HEK293 (cell line): ENCODE data around the gene FAAP100.

ENCODE experiments used
- CTCF ChIA-PET: fragments of 350-600 bp; formaldehyde crosslinking; extraction: SDS; loops from one replicate; lab custom pipeline; 2021; ENCODE audit warnings: antibody characterized with exemption; lab: Yijun Ruan, JAX
- POLR2A ChIA-PET: fragments of 300-600 bp; formaldehyde crosslinking; extraction: SDS; loops from one replicate; lab custom pipeline; 2020; ENCODE audit warnings: antibody characterized with exemption, inconsistent platforms; lab: Yijun Ruan, JAX
- H3K27ac ChIP-seq: fragments of 200-500 bp; sonication (Bioruptor generic); 2 replicates; pipeline ENCODE4 v1.5.1; 2014; ENCODE audit warnings: low read depth, low read length, control low read depth, inconsistent platforms; ENCODE audit errors: extremely low read depth
- H3K36me3 ChIP-seq, 2 experiments: fragments of 200-500 bp in 1 of 2; sonication (Bioruptor generic) in 1 of 2; 1 replicate in 1 of 2; 2 replicates in 1 of 2; pipeline ENCODE4 v1.5.1; 2014 to 2017; ENCODE audit warnings: inconsistent platforms in 2 of 2, low read length in 2 of 2; ENCODE audit not compliant: control insufficient read depth in 2 of 2, insufficient read depth in 1 of 2
- H3K4me1 ChIP-seq: fragments of 200-500 bp; sonication (Bioruptor generic); 2 replicates; pipeline ENCODE4 v1.5.1; 2014; ENCODE audit warnings: mild to moderate bottlenecking, low read length, inconsistent platforms; ENCODE audit not compliant: control insufficient read depth, insufficient read depth
- H3K4me3 ChIP-seq: 2 replicates; pipeline ENCODE4 v1.5.1; 2011; ENCODE audit warnings: low read depth, mild to moderate bottlenecking, control low read depth, low read length, moderate library complexity
- H3K9me3 ChIP-seq: fragments of 200-500 bp; sonication (Bioruptor generic); 2 replicates; pipeline ENCODE4 v1.5.1; 2014; ENCODE audit warnings: low read depth, low read length, inconsistent platforms; ENCODE audit not compliant: control insufficient read depth, insufficient read depth
- GLIS2 ChIP-seq: fragments of 450-650 bp; formaldehyde crosslinking; IDR thresholded peaks from 2 replicates; pipeline ENCODE4 v1.5.1; 2016; ENCODE audit warnings: missing biosample characterization, missing genetic modification characterization
- KLF1 ChIP-seq: fragments of 450-650 bp; formaldehyde crosslinking; IDR thresholded peaks from 2 replicates; pipeline ENCODE4 v1.5.1; 2016; ENCODE audit warnings: missing biosample characterization, missing genetic modification characterization
- KLF17 ChIP-seq: fragments of 450-650 bp; formaldehyde crosslinking; IDR thresholded peaks from 2 replicates; pipeline ENCODE4 v1.5.1; 2016; ENCODE audit warnings: missing biosample characterization, missing genetic modification characterization
- KLF8 ChIP-seq: fragments of 450-650 bp; formaldehyde crosslinking; IDR thresholded peaks from 2 replicates; pipeline ENCODE4 v1.5.1; 2016; ENCODE audit warnings: missing biosample characterization, missing genetic modification characterization
- KLF9 ChIP-seq: fragments of 450-650 bp; formaldehyde crosslinking; IDR thresholded peaks from 2 replicates; pipeline ENCODE4 v1.5.1; 2016; ENCODE audit warnings: missing biosample characterization, missing genetic modification characterization, low read depth
- OSR2 ChIP-seq: fragments of 450-650 bp; formaldehyde crosslinking; IDR thresholded peaks from 2 replicates; pipeline ENCODE4 v1.5.1; 2016; ENCODE audit warnings: missing biosample characterization, missing genetic modification characterization
- PATZ1 ChIP-seq: fragments of 450-650 bp; formaldehyde crosslinking; IDR thresholded peaks from 2 replicates; pipeline ENCODE4 v1.5.1; 2016; ENCODE audit warnings: missing biosample characterization, missing genetic modification characterization
- SP3 ChIP-seq: fragments of 450-650 bp; formaldehyde crosslinking; IDR thresholded peaks from 2 replicates; pipeline ENCODE4 v1.5.1; 2016; ENCODE audit warnings: missing biosample characterization, missing genetic modification characterization
- YY2 ChIP-seq: fragments of 450-650 bp; formaldehyde crosslinking; IDR thresholded peaks from 2 replicates; pipeline ENCODE4 v1.5.1; 2016; ENCODE audit warnings: missing biosample characterization, missing genetic modification characterization
- ZBTB21 ChIP-seq: fragments of 450-650 bp; formaldehyde crosslinking; IDR thresholded peaks from 2 replicates; pipeline ENCODE4 v1.5.1; 2017; ENCODE audit warnings: missing biosample characterization, missing genetic modification characterization
- ZBTB48 ChIP-seq: fragments of 450-650 bp; formaldehyde crosslinking; IDR thresholded peaks from 2 replicates; pipeline ENCODE4 v1.5.1; 2016; ENCODE audit warnings: missing biosample characterization, missing genetic modification characterization
- ZFHX2 ChIP-seq: fragments of 450-650 bp; formaldehyde crosslinking; conservative IDR thresholded peaks from 2 replicates; pipeline ENCODE4 v1.5.1; 2016; ENCODE audit warnings: missing biosample characterization, missing genetic modification characterization
- ZNF112 ChIP-seq: fragments of 450-650 bp; formaldehyde crosslinking; IDR thresholded peaks from 2 replicates; pipeline ENCODE4 v1.5.0; 2017; ENCODE audit warnings: missing biosample characterization, missing genetic modification characterization
- ZNF146 ChIP-seq: fragments of 450-650 bp; formaldehyde crosslinking; IDR thresholded peaks from 2 replicates; pipeline ENCODE4 v1.5.1; 2016; ENCODE audit warnings: missing biosample characterization, missing genetic modification characterization
- ZNF221 ChIP-seq: fragments of 450-650 bp; formaldehyde crosslinking; IDR thresholded peaks from 2 replicates; pipeline ENCODE4 v1.5.1; 2017; ENCODE audit warnings: missing biosample characterization, missing genetic modification characterization, borderline replicate concordance
- ZNF223 ChIP-seq: fragments of 450-650 bp; formaldehyde crosslinking; IDR thresholded peaks from 2 replicates; pipeline ENCODE4 v1.5.1; 2016; ENCODE audit warnings: missing biosample characterization, missing genetic modification characterization
- ZNF335 ChIP-seq: fragments of 450-650 bp; formaldehyde crosslinking; conservative IDR thresholded peaks from 2 replicates; pipeline ENCODE4 v1.5.1; 2016; ENCODE audit warnings: missing biosample characterization, missing genetic modification characterization
- ZNF394 ChIP-seq: fragments of 450-650 bp; formaldehyde crosslinking; IDR thresholded peaks from 2 replicates; pipeline ENCODE4 v1.5.1; 2016; ENCODE audit warnings: missing biosample characterization, missing genetic modification characterization, mild to moderate bottlenecking, moderate library complexity, borderline replicate concordance
- ZNF521 ChIP-seq: fragments of 450-650 bp; formaldehyde crosslinking; IDR thresholded peaks from 2 replicates; pipeline ENCODE4 v1.5.1; 2017; ENCODE audit warnings: missing biosample characterization, mild to moderate bottlenecking, missing genetic modification characterization
- ZSCAN16 ChIP-seq: fragments of 450-650 bp; formaldehyde crosslinking; IDR thresholded peaks from 2 replicates; pipeline ENCODE4 v1.5.1; 2016; ENCODE audit warnings: missing biosample characterization, missing genetic modification characterization
- TF ChIP-seq, protein P1 (sequence below): fragments of 450-650 bp; formaldehyde crosslinking; IDR thresholded peaks from 2 replicates; pipeline ENCODE4 v1.5.1; 2016; ENCODE audit warnings: missing biosample characterization, missing genetic modification characterization
- TF ChIP-seq, protein P2 (sequence below): fragments of 450-650 bp; formaldehyde crosslinking; optimal IDR thresholded peaks from 2 replicates; pipeline ENCODE3; 2016; ENCODE audit warnings: missing biosample characterization, mild to moderate bottlenecking, missing genetic modification characterization
- TF ChIP-seq, protein P3 (sequence below): fragments of 450-650 bp; formaldehyde crosslinking; IDR thresholded peaks from 2 replicates; pipeline ENCODE4 v1.5.1; 2016; ENCODE audit warnings: missing biosample characterization, missing genetic modification characterization

FAAP100 gene

DNA sequence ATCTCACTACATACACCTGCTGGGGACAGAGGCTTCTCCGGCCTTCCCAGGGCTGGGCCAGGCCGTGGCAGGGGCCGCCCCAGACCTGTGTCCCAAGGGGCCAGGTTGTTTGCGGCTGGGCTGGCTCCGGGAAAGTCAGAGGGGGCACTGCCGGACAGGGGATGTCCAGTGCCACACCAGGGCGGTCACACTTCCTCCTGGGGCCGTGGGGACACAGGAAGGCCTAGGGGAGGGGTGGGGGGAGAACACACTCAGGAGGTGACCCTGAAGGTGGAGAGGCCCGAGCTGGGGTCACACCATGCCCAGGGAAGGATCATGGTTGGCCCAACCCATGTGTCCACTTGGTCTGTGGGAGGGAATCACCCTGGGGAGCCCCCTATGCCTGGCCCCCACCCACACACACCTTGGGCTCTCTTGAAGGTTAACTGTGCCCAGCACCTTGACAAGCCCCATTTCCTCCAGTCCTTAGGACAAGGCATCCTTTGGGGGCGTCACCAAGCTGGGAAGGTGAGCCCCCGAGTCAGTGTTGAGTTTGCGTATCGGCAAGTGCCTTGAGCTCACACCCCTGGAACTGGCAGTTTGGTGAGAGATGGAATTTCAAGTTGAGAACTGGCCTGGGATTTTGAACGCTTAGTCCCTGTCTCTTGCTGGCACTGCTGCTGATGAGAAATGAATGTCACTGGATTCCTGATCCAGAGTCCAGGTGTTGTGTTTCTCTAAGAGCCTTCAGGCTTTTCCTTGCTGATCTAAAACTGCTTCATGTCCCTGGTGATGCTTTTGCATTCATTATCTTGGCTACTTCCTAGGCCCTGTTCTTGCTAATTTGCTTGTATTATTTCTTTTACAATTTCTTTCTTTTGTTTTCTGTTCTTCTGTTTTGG lies 31.9 kb downstream of the FAAP100 start (continued):
- TF ChIP-seq ZNF394 = no peak
- TF ChIP-seq PATZ1 (tag by site-specific recombination) = peak; percentile 47; the same call in 1 of the 2 replicates
- TF ChIP-seq ZNF221 (tag by site-specific recombination) = no peak
- no peak for TF ChIP-seq ZSCAN16
- TF ChIP-seq ZNF223 = no peak
- no peak for TF ChIP-seq ZNF521 (tag by site-specific recombination)

DNA sequence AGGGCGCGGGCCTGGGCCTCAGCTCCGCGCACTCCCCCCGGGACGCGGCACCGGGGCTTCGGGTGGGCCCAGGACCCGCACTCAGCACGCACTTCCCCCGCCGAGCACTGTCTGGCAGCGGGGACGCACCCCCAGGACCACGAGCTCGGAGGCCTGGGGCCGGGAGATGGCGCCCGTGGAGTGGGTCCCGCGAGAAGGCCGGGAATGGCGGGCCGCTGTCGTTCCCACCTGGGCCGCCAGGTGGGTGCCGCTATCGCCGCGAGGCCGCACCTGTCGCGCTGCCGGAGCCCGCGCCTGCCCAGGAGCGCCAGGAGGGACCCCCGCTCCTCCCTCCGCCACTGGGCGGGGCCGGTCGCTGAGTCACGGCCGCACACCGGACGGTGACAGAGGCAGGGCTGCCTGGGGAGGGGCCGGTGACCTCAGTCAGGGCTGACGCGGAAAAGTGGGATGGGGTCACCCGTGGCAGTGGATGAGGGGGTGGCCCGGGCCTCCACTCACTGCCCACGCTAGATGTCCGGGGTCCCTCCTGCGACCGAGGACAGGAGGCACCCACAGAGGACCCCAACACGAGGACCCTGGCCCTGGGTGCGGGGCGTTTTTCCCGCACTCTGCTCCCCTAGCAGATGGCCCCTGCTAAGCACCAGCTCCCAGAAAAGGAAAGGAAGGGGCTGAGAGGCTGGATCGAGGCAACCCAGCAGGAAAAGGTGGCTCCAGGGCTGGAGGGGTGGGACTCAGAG lies 32.7 kb downstream of the FAAP100 start:
- Histone ChIP-seq H3K36me3 (no peaks in the 10 kb centered on the region), H3K27ac (peak overlapping the region; percentile 59; the same call in 1 of the 2 replicates), H3K9me3 (no peaks in the 10 kb centered on the region), H3K4me3 (peak overlapping the region; percentile 46), H3K4me1 (peaks cover 11% of the 10 kb centered on the region)
- ChIA-PET POLR2A (interaction anchor here (0.6 to 4.4 kb wide), 9 partner anchors 8 to 224 kb away, joined by 3 to 42 read pairs (median 5); partner anchors contain the start of genes NPLOC4, SLC38A10 and TSPAN10), CTCF (interaction anchor here (0.6 to 3.6 kb wide), 10 partner anchors 10 to 264 kb away, joined by 3 to 25 read pairs (median 4); partner anchors contain the start of gene FAAP100)
- TF ChIP-seq KLF17 (peak; percentile 69; the same call in 1 of the 2 replicates), KLF9 (tag by site-specific recombination) (peak; percentile 27; the same call in 1 of the 2 replicates), ZNF335 (tag by site-specific recombination) (peak; percentile 83), GLIS2 (peak; percentile 69), OSR2 (tag by site-specific recombination) (peak; percentile 64), YY2 (peak; percentile 28; the same call in 1 of the 2 replicates), PATZ1 (tag by site-specific recombination) (peak; percentile 82), ZNF146 (tag by site-specific recombination) (no peak), ZNF112 (tag by site-specific recombination) (no peak), KLF1 (tag by site-specific recombination) (peak; percentile 84), ZBTB21 (tag by site-specific recombination) (0 out of 2 replicates have a peak, but pooled peaks have one; percentile 19), SP3 (peak; percentile 67), ZBTB48 (peak; percentile 45; the same call in 1 of the 2 replicates), KLF8 (tag by site-specific recombination) (peak; percentile 59; the same call in 1 of the 2 replicates), ZFHX2 (tag by site-specific recombination) (peak; percentile 46; the same call in 1 of the 2 replicates)
- TF ChIP-seq, protein P1, sequence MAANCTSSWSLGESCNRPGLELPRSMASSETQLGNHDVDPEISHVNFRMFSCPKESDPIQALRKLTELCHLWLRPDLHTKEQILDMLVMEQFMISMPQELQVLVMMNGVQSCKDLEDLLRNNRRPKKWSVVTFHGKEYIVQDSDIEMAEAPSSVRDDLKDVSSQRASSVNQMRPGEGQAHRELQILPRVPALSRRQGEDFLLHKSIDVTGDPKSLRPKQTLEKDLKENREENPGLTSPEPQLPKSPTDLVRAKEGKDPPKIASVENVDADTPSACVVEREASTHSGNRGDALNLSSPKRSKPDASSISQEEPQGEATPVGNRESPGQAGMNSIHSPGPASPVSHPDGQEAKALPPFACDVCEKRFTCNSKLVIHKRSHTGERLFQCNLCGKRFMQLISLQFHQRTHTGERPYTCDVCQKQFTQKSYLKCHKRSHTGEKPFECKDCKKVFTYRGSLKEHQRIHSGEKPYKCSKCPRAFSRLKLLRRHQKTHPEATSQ (tag by site-specific recombination) = no peak
- TF ChIP-seq, protein P2, sequence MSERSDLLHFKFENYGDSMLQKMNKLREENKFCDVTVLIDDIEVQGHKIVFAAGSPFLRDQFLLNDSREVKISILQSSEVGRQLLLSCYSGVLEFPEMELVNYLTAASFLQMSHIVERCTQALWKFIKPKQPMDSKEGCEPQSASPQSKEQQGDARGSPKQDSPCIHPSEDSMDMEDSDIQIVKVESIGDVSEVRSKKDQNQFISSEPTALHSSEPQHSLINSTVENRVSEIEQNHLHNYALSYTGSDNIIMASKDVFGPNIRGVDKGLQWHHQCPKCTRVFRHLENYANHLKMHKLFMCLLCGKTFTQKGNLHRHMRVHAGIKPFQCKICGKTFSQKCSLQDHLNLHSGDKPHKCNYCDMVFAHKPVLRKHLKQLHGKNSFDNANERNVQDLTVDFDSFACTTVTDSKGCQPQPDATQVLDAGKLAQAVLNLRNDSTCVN (tag by site-specific recombination) = peak; percentile 54
- TF ChIP-seq, protein P3, sequence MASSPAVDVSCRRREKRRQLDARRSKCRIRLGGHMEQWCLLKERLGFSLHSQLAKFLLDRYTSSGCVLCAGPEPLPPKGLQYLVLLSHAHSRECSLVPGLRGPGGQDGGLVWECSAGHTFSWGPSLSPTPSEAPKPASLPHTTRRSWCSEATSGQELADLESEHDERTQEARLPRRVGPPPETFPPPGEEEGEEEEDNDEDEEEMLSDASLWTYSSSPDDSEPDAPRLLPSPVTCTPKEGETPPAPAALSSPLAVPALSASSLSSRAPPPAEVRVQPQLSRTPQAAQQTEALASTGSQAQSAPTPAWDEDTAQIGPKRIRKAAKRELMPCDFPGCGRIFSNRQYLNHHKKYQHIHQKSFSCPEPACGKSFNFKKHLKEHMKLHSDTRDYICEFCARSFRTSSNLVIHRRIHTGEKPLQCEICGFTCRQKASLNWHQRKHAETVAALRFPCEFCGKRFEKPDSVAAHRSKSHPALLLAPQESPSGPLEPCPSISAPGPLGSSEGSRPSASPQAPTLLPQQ (tag by site-specific recombination) = no peak
